Measurements from ENCODE around the gene TSPAN18. TPM values are rescaled to one million over a fixed set of nuclear protein-coding genes. Genes with fewer than 3 reads are reported as not detected.

TSPAN18 gene
- total and polyA plus RNA-seq, 2 of the 4 experiments (the other 2 are of a cell fraction): 0.36 to 1.1 TPM

GRCh38 chr11:44748606-44749005, 21.8 kb downstream of the TSPAN18 start:
- no peak for TF ChIP-seq CTCF (conservative IDR thresholded peaks at IDR 0.05; ENCODE audit: low read depth, low read length)
- no peak for TF ChIP-seq NFE2L2 (IDR thresholded peaks at IDR 0.05; ENCODE audit: low read depth, low read length)
- no peak for TF ChIP-seq RFX5 (IDR thresholded peaks at IDR 0.05; ENCODE audit: low read depth, low read length)
- no peak for TF ChIP-seq BHLHE40 (IDR thresholded peaks at IDR 0.05; ENCODE audit: low read depth, low read length)
- no peak for TF ChIP-seq FOS (IDR thresholded peaks at IDR 0.05; ENCODE audit: low read depth, low read length)
- TF ChIP-seq SMC3 (IDR thresholded peaks at IDR 0.05; ENCODE audit: low read depth, low read length): no peak
- no peak for TF ChIP-seq RCOR1 (IDR thresholded peaks at IDR 0.05; ENCODE audit: insufficient replicate concordance, low read length)
- TF ChIP-seq MXI1 (IDR thresholded peaks at IDR 0.05; ENCODE audit: borderline replicate concordance, low read depth, low read length): no peak
- TF ChIP-seq CEBPB (IDR thresholded peaks at IDR 0.05; ENCODE audit: low read depth, low read length): no peak
- no peak for TF ChIP-seq USF2 (IDR thresholded peaks at IDR 0.05; ENCODE audit: low read depth, low read length)
- Histone ChIP-seq H4K5ac (ENCODE audit: low read depth, low read length) (no peak overlapping the region), H3K4me1 (ENCODE audit: control insufficient read depth, insufficient read depth, low read length) (peaks cover 4% of the 10 kb centered on the region; the same call in 1 of the 2 replicates), H2BK120ac (ENCODE audit: low read depth, low read length) (no peak overlapping the region), H3K14ac (replicated peaks; ENCODE audit: low read depth, low read length) (no peak overlapping the region), H3K4ac (ENCODE audit: low read depth, low read length) (no peak overlapping the region), H2BK15ac (ENCODE audit: low read depth, low read length) (no peak overlapping the region), H2BK5ac (ENCODE audit: low read depth, low read length, poor library complexity, severe bottlenecking) (no peak overlapping the region), H2AK5ac (ENCODE audit: low read depth, low read length) (no peak overlapping the region), H3K27me3 (ENCODE audit: control insufficient read depth, insufficient read depth, low read length) (peaks cover 12% of the 10 kb centered on the region; the same call in 1 of the 2 replicates), H4K20me1 (ENCODE audit: insufficient read depth, low read length) (no peaks in the 10 kb centered on the region), H3K56ac (ENCODE audit: extremely low read depth, insufficient read depth, low read length) (no peak overlapping the region), H3K36me3 (ENCODE audit: control insufficient read depth, insufficient read depth, low read length) (no peaks in the 10 kb centered on the region), H2AFZ (replicated peaks; ENCODE audit: low read length, poor library complexity) (no peak overlapping the region), H4K91ac (ENCODE audit: insufficient read depth, low read depth, low read length) (no peak overlapping the region), H3K4me2 (ENCODE audit: low read depth, low read length) (no peak overlapping the region), H3K9me3 (ENCODE audit: control insufficient read depth, insufficient read depth, low read length) (no peaks in the 10 kb centered on the region), H3K4me3 (ENCODE audit: insufficient read depth, low read depth, low read length) (no peak overlapping the region), H3K27ac (ENCODE audit: insufficient read depth, low read length) (no peak overlapping the region), H2BK20ac (ENCODE audit: low read depth, low read length) (no peak overlapping the region), H2AK9ac (replicated peaks; ENCODE audit: low read depth, low read length, poor library complexity) (no peak overlapping the region), H3K79me1 (ENCODE audit: low read depth in 1 of 2, low read length in 2 of 2) (no peaks in the 10 kb centered on the region), H4K8ac (ENCODE audit: low read depth in 2 of 2, low read length in 2 of 2) (no peak overlapping the region), H3K18ac (ENCODE audit: low read depth, low read length) (no peak overlapping the region), H3K9me1 (ENCODE audit: insufficient read depth, low read length) (no peaks in the 10 kb centered on the region), H3K9ac (ENCODE audit: low read depth, low read length) (no peak overlapping the region), H3K23ac (ENCODE audit: low read depth, low read length) (no peak overlapping the region)
- no CpG with 5 or more reads among the region's 8 CpGs for WGBS, 2 experiments (ENCODE audit: extremely low coverage in 2 of 2, insufficient read length in 1 of 2)
- POLR2A ChIA-PET (ENCODE audit: unreplicated experiment): no interaction called here
- in situ Hi-C loops (cut with MboI; ENCODE audit: low sequenced_read_pairs): no loop called here
- ATAC-seq (ENCODE audit: low read depth): no peak
- intact Hi-C loops (cut with micrococcal nuclease): no loop called here
- BruUV-seq (replicated peaks): no TSS peak
- dilution Hi-C loops (cut with HindIII; ENCODE audit: low sequenced_read_pairs, unreplicated experiment): no loop called here
- DNase-seq: no peak
- CTCF ChIA-PET: no interaction called here

Measured in IMR-90 (cell line).